Measurements from ENCODE around the gene TIGD6. TPM values are rescaled to one million over a fixed set of nuclear protein-coding genes. Genes with fewer than 3 reads are reported as not detected.

The TIGD6 gene
- total and polyA plus RNA-seq, 4 donors, result 1.3 to 2.9 (median 2.1) TPM

DNA sequence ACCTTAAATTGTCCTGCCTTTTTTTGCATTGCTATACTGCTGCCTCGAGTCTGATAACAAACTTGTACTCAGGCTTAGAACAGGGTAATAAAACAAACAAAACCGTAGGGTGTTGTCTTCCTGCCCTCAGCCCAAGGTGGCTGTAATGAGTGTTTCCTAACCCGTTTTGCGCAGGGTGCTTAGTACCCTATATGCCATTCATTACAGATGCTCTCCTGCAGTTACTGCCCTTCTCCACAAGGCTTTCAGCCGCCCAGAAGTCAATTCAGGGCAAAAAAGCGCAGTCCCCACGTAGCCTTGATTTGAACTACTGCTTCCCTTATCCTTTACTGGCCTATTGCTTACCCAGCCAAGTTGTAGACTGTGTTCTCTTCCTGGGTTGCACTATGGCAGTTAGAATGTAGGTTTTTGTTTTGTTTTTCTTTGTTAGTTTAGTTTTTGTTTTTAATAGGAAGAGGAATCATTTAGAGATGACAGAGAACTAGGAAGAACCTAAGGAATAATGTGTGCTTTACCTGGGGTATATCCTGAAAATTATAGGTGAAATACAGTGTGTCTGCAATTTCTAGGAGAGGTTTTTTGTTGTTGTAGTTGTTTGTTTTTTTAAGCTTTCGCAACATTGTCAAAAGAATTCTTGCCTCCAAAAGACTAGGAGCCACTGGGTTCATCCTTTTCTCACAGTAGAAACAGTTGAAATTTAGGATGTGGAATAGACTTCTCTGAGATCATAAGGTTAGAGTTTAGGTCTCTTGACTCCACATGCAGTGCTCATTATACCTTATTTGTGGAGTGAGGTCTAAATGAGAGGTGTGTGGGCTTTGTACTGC is 1.4 kb upstream of the TIGD6 start:
- Histone ChIP-seq H3K36me3 (ENCODE audit: control insufficient read depth in 4 of 4, insufficient read depth in 3 of 4, low read depth in 1 of 4, low read length in 3 of 4) (peaks cover 1 to 11% (median 8%) of the 10 kb centered on the region in 4 donors), H3K9me3 (ENCODE audit: control insufficient read depth in 4 of 4, low read length in 3 of 4) (no peaks in the 10 kb centered on the region), H3K27me3 (ENCODE audit: control insufficient read depth in 4 of 4, insufficient read depth in 4 of 4, low read length in 3 of 4) (no peaks in the 10 kb centered on the region), H3K4me1 (ENCODE audit: control insufficient read depth in 4 of 4, insufficient read depth in 4 of 4, low read length in 3 of 4) (peaks cover 0 to 27% (median 20%) of the 10 kb centered on the region in 4 donors), H3K27ac (ENCODE audit: low read depth in 1 of 2, low read length in 2 of 2) (peak overlapping the region in 1 of 2 donors; percentile 77), H3K4me3 (ENCODE audit: low read depth in 1 of 3, low read length in 3 of 3) (peak overlapping the region; percentile 63 to 94 (median 90)), H3K9ac (ENCODE audit: low read depth in 1 of 2, low read length in 2 of 2) (peak overlapping the region; percentile 75 to 92)
- TF ChIP-seq YY1 (IDR thresholded peaks at IDR 0.05) (peak; percentile 30), JUND (IDR thresholded peaks at IDR 0.05) (no peak), ZBTB33 (IDR thresholded peaks at IDR 0.05) (no peak), NR2F2 (IDR thresholded peaks at IDR 0.05) (no peak), GABPA (IDR thresholded peaks at IDR 0.05 in 1 of 2, conservative IDR thresholded peaks at IDR 0.05 in 1 of 2) (no peak), FOXA2 (IDR thresholded peaks at IDR 0.05) (no peak), EGR1 (IDR thresholded peaks at IDR 0.05; ENCODE audit: low read depth in 2 of 2) (no peak), REST (IDR thresholded peaks at IDR 0.05) (no peak), HNF4A (conservative IDR thresholded peaks at IDR 0.05) (no peak), SP1 (IDR thresholded peaks at IDR 0.05) (peak; percentile 22), RAD21 (IDR thresholded peaks at IDR 0.05) (peak; percentile 27 to 58), HNF4G (IDR thresholded peaks at IDR 0.05) (no peak), RXRA (IDR thresholded peaks at IDR 0.05) (peak; percentile 70 to 92), TAF1 (conservative IDR thresholded peaks at IDR 0.05) (no peak), FOXA1 (IDR thresholded peaks at IDR 0.05) (no peak), CTCF (IDR thresholded peaks at IDR 0.05; ENCODE audit: low read depth, low read length, missing input control) (peak; percentile 63)
- TF ChIP-seq, protein P1, sequence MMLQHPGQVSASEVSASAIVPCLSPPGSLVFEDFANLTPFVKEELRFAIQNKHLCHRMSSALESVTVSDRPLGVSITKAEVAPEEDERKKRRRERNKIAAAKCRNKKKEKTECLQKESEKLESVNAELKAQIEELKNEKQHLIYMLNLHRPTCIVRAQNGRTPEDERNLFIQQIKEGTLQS (IDR thresholded peaks at IDR 0.05), result no peak
- TF ChIP-seq, protein P2, sequence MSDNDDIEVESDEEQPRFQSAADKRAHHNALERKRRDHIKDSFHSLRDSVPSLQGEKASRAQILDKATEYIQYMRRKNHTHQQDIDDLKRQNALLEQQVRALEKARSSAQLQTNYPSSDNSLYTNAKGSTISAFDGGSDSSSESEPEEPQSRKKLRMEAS (IDR thresholded peaks at IDR 0.05), result no peak
- peak; percentile 46 for DNase-seq (ENCODE audit: low spot score)
- 11% methylated on average over 8 of the region's 8 CpGs for WGBS
